NCI-H1105 (cell line): Measurements from ENCODE around the gene DYNC1I1.

Source experiments
- DNase-seq: peaks from one replicate; lab custom pipeline; 2025; lab: John Stamatoyannopoulos, UW

Gene DYNC1I1

GRCh38 chr7:95793658-95794057, 21.3 kb downstream of the DYNC1I1 start:
- no peak for DNase-seq

DNA sequence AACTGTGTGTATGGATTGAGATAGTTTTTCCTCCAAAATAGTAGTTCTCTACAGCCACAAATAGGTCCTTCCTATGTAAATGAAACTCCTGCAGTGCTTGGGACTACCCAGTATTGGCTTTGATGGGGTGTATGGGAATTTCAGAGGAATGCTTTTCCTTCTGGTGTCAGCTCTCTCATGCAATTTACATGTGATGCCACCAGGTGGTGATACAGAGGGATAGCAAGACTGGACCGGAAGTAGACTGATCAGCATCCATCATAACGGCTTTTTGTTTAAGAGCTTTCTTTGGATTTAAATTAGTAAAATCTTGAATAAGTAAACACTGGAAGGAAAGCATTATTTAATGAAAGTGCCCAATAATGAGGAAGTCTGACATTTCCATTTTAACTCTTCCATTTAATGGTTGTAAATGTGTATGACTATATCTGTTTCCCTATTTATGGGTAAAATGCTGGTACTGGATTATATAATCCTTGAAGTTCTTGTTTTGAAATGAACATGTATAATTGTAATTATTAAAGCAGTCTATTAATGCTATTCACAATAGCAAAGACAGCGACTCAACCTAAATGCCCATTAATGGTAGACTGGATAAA, 22.7 kb downstream of the DYNC1I1 start:
- no peak for DNase-seq

- no peak for DNase-seq
Measured at GRCh38 chr7:95796617-95797016, 24.3 kb downstream of the DYNC1I1 start.

DNA sequence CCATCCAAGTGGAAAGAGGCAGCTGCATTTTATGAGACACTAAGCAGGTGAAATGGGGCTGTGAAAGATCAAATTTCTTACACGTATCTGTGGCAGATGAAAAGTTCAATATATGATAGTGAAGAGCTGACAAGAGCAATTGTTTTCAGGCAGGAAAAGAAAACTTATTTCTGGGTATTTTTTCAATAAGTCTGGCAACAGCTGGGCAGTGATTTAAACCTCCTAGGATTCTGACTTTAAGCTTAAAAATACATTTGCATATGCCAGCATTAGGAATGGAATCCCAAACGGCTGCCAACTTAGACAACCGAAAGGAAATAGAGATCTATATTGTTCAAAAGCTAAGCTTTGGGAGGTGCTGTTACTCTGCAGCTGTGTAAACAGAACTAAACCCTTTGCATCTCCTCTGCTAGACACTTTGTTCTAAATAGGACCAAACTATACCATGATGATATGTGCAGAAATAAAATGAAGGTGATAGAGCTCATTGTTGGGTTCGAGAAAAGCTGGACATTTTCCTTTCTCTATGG, 26.1 kb downstream of the DYNC1I1 start:
- peak; percentile 84 for DNase-seq

DNA sequence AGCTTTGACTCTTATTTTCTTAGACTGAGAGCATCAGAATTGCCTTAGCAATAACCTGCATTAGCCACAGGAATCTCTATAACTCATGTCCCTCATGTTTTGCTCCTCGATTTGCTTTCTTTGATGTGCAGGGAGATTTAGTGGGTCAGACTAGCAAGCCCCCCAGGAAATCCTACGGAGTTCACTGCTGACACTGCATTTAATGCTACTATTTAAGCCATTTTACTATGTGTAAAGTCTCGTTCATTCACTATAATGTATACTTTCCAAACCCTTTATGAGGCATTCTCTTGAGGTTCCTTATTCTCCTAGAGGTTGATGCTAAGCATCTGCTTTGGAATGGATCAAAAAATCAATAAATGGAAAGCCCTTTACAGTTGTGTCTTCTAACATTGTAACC, 28.4 kb downstream of the DYNC1I1 start:
- no peak for DNase-seq

DNA sequence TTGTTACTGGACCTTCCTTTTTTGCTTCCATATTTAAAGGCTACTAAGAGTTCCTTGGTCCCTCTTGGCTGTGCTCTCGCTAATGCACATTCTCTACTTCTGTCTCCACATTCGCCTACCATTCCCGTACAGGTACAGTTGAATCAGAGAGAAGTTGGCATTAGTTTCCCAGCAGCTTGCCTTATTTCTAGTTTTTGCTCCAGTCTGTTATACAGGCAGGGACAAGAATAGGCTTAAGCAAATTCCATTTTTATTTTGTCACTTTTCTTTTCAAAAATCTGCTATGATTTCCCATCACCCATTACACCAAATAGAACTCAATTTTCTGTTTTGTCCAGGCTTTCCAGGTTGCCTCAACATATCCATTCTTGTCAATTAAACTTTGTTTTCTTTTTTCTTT, 29.9 kb downstream of the DYNC1I1 start:
- no peak for DNase-seq

GRCh38 chr7:95804052-95804451, 31.7 kb downstream of the DYNC1I1 start:
- DNase-seq = no peak

DNA sequence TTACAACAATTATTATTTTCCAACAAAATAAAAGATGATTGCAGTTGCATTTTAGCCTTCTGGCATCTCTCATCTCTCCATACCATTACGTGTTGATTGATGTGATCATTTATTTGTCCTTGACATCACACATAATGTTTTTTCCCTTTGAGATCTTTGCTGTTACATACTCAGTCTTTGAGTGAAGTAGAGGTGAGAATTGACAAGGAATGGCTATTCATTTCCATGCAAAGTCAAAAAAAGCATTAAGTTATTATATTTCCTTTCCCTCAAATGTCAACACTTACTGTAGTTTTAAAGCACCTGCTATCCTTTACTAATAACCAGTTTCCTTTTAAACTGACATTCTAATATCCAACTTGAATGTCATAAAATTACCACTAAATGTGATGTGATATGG, 33.6 kb downstream of the DYNC1I1 start:
- no peak for DNase-seq

GRCh38 chr7:95808396-95808795, 36.0 kb downstream of the DYNC1I1 start:
- DNase-seq = no peak

- DNase-seq = peak; percentile 62
Measured at GRCh38 chr7:95811846-95812445, 39.6 kb downstream of the DYNC1I1 start.

- DNase-seq = no peak
Measured at GRCh38 chr7:95814721-95815120, 42.4 kb downstream of the DYNC1I1 start.

GRCh38 chr7:95817866-95818640, 45.7 kb downstream of the DYNC1I1 start:
- no peak for DNase-seq

DNA sequence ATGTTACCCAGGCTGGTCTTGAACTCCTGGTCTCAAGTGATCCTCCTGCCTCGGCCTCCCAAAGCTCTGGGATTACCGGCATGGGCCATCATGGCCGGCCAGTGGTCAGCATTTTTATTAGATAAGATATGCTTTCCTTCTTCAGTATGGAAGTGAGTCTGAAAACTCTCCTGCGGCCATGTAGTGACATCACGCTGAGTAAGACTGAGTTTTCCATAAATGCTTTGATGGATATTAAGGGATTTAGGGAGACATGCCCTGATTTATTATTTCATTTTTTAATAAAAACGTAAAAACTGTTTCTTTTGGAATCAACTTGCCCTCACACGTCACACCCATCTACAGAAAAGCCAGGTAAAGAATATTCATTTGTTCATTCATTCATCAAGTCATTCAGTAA, 48.4 kb downstream of the DYNC1I1 start:
- no peak for DNase-seq

GRCh38 chr7:95822717-95823116, 50.4 kb downstream of the DYNC1I1 start:
- no peak for DNase-seq

DNA sequence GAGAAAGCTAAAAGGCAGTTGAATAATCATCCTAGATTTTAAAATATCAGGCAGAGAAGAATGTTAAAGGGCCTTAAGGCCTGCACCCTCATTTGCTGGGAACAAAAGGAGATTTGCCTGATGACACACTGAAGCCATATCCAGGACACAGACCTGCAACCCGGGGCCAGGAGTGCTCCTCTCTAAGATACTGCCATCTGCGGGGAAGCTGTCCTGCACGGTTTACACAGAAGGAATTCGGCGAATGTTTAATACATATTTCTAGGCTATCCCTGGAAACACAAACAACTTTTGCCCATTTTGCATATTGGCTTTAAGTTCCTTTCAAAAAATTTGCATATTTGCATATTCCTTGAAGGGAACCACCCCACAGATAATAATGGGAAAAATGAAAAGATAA, 52.3 kb downstream of the DYNC1I1 start:
- no peak for DNase-seq

DNA sequence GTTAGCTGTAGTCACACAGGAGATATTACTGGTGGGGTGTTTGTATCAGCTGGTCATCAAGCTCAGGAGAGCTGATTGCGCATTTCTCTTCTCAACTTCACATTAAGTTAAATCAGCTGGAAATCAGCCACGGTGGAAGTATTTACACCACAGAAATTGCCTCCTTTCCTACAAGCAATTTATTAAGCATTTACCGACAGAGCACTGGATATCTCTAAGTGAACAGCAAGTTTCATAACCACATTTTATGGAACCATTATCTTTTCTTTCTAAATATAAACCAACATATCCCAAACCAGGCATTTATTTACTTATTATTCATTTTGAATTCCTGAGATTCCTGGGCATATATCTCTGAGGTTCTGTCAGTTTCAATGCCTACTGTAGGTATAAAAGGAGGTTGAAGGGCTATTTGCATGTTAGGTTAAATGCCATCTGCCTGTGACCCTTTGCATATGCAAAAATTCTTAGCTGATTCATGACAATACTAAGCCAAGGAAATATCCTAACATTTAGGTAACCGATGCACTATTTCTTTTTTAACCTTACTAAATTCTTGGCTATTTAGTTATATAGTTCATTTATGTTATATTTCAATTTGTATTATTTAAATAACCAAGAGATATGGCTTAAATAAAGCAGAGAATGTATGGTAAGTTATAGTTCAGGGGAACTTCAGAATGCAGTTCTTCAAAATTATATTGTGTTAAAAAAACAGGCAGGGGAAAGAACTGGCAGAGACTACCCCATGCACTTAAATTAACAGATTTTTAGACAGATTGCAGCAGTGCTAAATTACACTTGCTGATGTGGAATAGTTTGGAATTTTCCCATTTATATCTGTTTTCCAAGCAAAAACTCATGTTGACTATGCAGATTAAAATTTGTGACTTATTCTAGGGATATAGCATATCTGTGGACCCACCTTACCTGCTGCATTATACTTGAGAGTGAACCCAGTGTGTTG, 56.8 kb downstream of the DYNC1I1 start:
- DNase-seq = no peak

- DNase-seq = no peak
Measured at GRCh38 chr7:95840953-95841950, 68.9 kb downstream of the DYNC1I1 start.

DNA sequence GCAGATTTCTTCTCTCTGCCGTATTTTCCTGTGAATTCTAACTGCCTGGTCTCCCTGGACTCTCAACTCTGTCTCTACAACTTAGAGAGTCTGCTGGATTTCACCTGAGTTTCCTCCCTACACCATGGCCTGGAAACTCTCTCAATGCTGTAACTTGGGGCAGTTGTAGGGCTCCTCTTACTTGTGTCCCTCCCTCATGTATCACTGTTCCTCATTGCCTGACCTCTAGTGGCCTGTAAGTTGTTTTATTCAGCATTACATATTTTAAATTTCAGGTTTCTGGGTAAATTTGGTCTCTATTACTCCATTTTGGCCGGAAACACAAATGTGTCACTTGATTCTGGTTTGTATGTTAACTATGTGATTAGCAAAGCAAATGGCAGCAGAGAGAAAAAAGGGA, 70.9 kb downstream of the DYNC1I1 start:
- no peak for DNase-seq

DNA sequence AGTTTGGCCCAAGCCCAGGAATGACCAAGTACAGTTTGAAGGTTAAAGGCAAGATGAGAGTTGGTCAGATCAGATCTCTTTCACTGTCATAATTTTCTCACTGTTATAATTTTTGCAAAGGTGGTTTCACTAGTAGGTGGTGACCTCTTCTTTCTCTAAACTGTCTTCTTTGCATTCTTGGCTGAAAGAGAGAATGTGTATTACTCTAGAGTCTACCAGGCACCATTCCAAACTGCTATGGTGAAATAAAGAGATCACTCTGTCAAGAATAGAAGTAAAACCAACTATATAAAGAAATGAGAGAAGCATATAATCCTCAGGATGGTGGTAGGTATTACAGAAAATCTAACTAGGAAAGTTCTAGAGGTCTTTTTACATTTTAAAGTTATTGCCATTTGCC, 72.7 kb downstream of the DYNC1I1 start:
- no peak for DNase-seq

DNA sequence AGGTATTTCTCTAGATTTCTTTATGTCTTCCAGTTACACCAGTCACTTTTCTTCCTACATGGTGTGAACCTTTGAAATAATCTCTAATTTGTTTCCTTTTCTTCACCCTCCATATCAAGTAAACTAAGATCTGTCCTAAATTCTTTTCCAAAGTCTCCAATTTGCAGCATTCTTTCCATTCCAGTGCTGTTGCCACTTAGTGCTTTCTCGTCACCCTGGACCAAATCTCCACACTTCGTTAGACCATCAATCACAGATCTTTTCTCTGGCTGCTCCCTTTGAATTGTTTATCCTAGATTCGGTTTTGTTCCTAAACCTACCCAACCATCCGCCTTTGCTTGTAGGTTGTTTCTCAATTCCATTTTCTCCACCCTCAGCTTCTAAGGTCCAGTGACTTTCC, 74.7 kb downstream of the DYNC1I1 start:
- no peak for DNase-seq

GRCh38 chr7:95859429-95859828, 87.1 kb downstream of the DYNC1I1 start:
- no peak for DNase-seq
